HepG2 (cell line): ENCODE results near the gene ZNF575. TPM values are rescaled to one million over a fixed set of nuclear protein-coding genes. Genes with fewer than 3 reads are reported as not detected.

ENCODE experiments used
- ATAC-seq: fragments of 200-7000 bp; cut with Tn5 transposase; 3 replicates; pipeline ENCODE4 v1.9.1; 2020; ENCODE audit warnings: mild to moderate bottlenecking, moderate library complexity
- BruUV-seq: library from RNA; stranded (reverse); fragments of 400-500 nt; replicated peaks from 2 replicates; lab custom pipeline; 2021; lab: Mats Ljungman, UMichigan
- CTCF ChIA-PET: fragments of 300-600 bp; formaldehyde crosslinking; extraction: SDS; loops from one replicate; lab custom pipeline; 2021; ENCODE audit warnings: low total read pairs, inconsistent platforms, low intra/inter-chr PET ratio; lab: Yijun Ruan, JAX
- POLR2A ChIA-PET: fragments of 350-600 bp; sonication (Branson Sonifier 250); formaldehyde crosslinking; loops from one replicate; lab custom pipeline; 2020; ENCODE audit warnings: antibody characterized with exemption, inconsistent platforms; lab: Yijun Ruan, JAX
- DNase-seq: peaks from one replicate; pipeline ENCODE4 v3.0.0-alpha.2; 2015; ENCODE audit warnings: low spot score
- FAIRE-seq: peaks from 3 replicates; lab custom pipeline; 2011; peaks lifted over from hg19 to GRCh38; lab: Jason Lieb, UNC
- H2AFZ ChIP-seq: one replicate; pipeline ENCODE4 v1.6.1; 2011; ENCODE audit warnings: low read length, inconsistent platforms
- H3K27ac ChIP-seq: fragments of 300-600 bp; 3 replicates; pipeline ENCODE4 v1.8.0; 2011; ENCODE audit warnings: mixed run types, mild to moderate bottlenecking, mixed read lengths, low read length, inconsistent platforms; ENCODE audit not compliant: insufficient read depth; ENCODE audit errors: extremely low read length
- H3K27me3 ChIP-seq, 2 experiments: fragments of 200-600 bp in 1 of 2; 2 replicates in 1 of 2; 3 replicates in 1 of 2; pipeline versions ENCODE4 v1.6.0 to v1.8.0; 2011; ENCODE audit warnings: low read length in 2 of 2, mild to moderate bottlenecking in 2 of 2, moderate library complexity in 2 of 2, inconsistent platforms in 1 of 2; ENCODE audit not compliant: insufficient read depth in 2 of 2, control insufficient read depth in 1 of 2
- H3K36me3 ChIP-seq, 2 experiments: fragments of 200-600 bp in 1 of 2; replicated peaks in 1 of 2; 2 replicates in 1 of 2; 3 replicates in 1 of 2; pipeline versions ENCODE4 v1.5.1 to v1.8.0; 2011; ENCODE audit warnings: low read length in 2 of 2, inconsistent platforms in 1 of 2; ENCODE audit not compliant: insufficient read depth in 2 of 2, control insufficient read depth in 1 of 2
- H3K4me1 ChIP-seq: 2 replicates; pipeline ENCODE4 v1.5.1; 2012; ENCODE audit warnings: low read length, inconsistent platforms; ENCODE audit not compliant: insufficient read depth
- H3K4me2 ChIP-seq: 2 replicates; pipeline ENCODE4 v1.6.0; 2011; ENCODE audit warnings: low read depth, low read length, inconsistent platforms
- H3K4me3 ChIP-seq, 3 experiments: fragments of 200-600 bp in 1 of 3; sonication (generic), shearing (Covaris generic) in 1 of 3; replicated peaks in 1 of 3; 2 replicates each; pipeline ENCODE4 v1.5.1; 2011 to 2016; ENCODE audit warnings: low read length in 3 of 3, inconsistent platforms in 2 of 3, low read depth in 2 of 3, mild to moderate bottlenecking in 2 of 3, control low read depth in 1 of 3, mixed read lengths in 1 of 3; ENCODE audit not compliant: insufficient read depth in 1 of 3
- H3K79me2 ChIP-seq: one replicate; pipeline ENCODE4 v1.6.1; 2011; ENCODE audit warnings: low read length, inconsistent platforms; ENCODE audit not compliant: insufficient read depth
- H3K9ac ChIP-seq: 2 replicates; pipeline ENCODE4 v1.6.0; 2011; ENCODE audit warnings: mild to moderate bottlenecking, low read depth, low read length, inconsistent platforms; ENCODE audit not compliant: insufficient read depth
- H3K9me3 ChIP-seq: 2 replicates; pipeline ENCODE4 v1.5.1; 2012; ENCODE audit warnings: mild to moderate bottlenecking, low read length
- H4K20me1 ChIP-seq: 2 replicates; pipeline ENCODE4 v1.6.0; 2011; ENCODE audit warnings: inconsistent platforms, mild to moderate bottlenecking, low read length, moderate library complexity; ENCODE audit not compliant: insufficient read depth
- ARNTL ChIP-seq: sonication (generic); formaldehyde crosslinking; IDR thresholded peaks from 2 replicates; pipeline ENCODE4 v1.4.0; 2020; ENCODE audit warnings: mild to moderate bottlenecking, missing genetic modification reagents
- GATAD2A ChIP-seq: IDR thresholded peaks from 2 replicates; pipeline ENCODE4 v1.6.1; 2016
- ISX ChIP-seq: sonication (generic); formaldehyde crosslinking; conservative IDR thresholded peaks from 2 replicates; pipeline ENCODE4 v1.5.0; 2020; ENCODE audit warnings: missing genetic modification reagents
- NFE2L2 ChIP-seq: fragments of 150-350 bp; IDR thresholded peaks from 2 replicates; pipeline ENCODE4 v1.6.1; 2014; ENCODE audit warnings: low read length
- SIX1 ChIP-seq: sonication (generic); formaldehyde crosslinking; IDR thresholded peaks from 2 replicates; pipeline ENCODE4 v1.4.0; 2020; ENCODE audit warnings: missing genetic modification reagents, borderline replicate concordance
- ZBTB20 ChIP-seq: sonication (generic); formaldehyde crosslinking; IDR thresholded peaks from 2 replicates; pipeline ENCODE4 v1.8.1; 2023; ENCODE audit warnings: missing genetic modification reagents, low read depth, mild to moderate bottlenecking, borderline replicate concordance
- ZFP37 ChIP-seq: sonication (generic); formaldehyde crosslinking; IDR thresholded peaks from 2 replicates; pipeline ENCODE4 v1.4.0; 2020; ENCODE audit warnings: missing genetic modification reagents, borderline replicate concordance
- ZNF296 ChIP-seq: sonication (generic); formaldehyde crosslinking; conservative IDR thresholded peaks from 2 replicates; pipeline ENCODE4 v1.5.0; 2020; ENCODE audit warnings: mild to moderate bottlenecking, missing genetic modification reagents
- ZNF34 ChIP-seq: sonication (generic); formaldehyde crosslinking; IDR thresholded peaks from 2 replicates; pipeline ENCODE4 v1.4.0; 2020; ENCODE audit warnings: mild to moderate bottlenecking, missing genetic modification reagents, borderline replicate concordance
- ZNF354B ChIP-seq: sonication (generic); formaldehyde crosslinking; IDR thresholded peaks from 2 replicates; pipeline ENCODE4 v1.8.0; 2022; ENCODE audit warnings: mild to moderate bottlenecking, missing genetic modification reagents
- ZNF569 ChIP-seq: sonication (generic); formaldehyde crosslinking; IDR thresholded peaks from 2 replicates; pipeline ENCODE4 v1.5.0; 2020; ENCODE audit warnings: mild to moderate bottlenecking, missing genetic modification reagents, moderate library complexity, borderline replicate concordance
- ZNF792 ChIP-seq: IDR thresholded peaks from 2 replicates; pipeline ENCODE4 v1.6.1; 2016
- WGBS: methylation state at CpG from one replicate; pipeline ENCODE4 v1.1.6; 2017; ENCODE audit warnings: low lambda C conversion rate; 5-methylcytosine and 5-hydroxymethylcytosine counted together
- in situ Hi-C: cut with HindIII; loops from 2 replicates; pipeline ENCODE4 v1.10.0; 2017; ENCODE audit warnings: low pct_unique_long_range_greater_than_20kb; ENCODE audit not compliant: extremely low pct_ligation_motif_present
- intact Hi-C: fragments of 100-400 bp; cut with micrococcal nuclease; formaldehyde crosslinking; loops from one replicate; pipeline ENCODE4 v1.10.0; 2022; ENCODE audit not compliant: unreplicated experiment
- polyA plus RNA-seq, 8 experiments: library from polyadenylated mRNA; depleted of rRNA in 3 of 8; stranded (reverse) in 7 of 8; unstranded in 1 of 8; fragments of >200 nt; fragmentation: Illumina TruSeq in 4 of 8; extraction: Trizol in 4 of 8; gene quantifications; 2 replicates each; pipeline versions ENCODE4 v1.2.1 to v1.2.3, GENCODE V29; 2011 to 2016; ENCODE audit warnings: low read depth in 4 of 8, missing spikeins in 1 of 8, mixed read lengths in 1 of 8; ENCODE audit not compliant: insufficient read depth in 1 of 8
- total RNA-seq, 5 experiments: library from RNA; depleted of rRNA; stranded (reverse); fragments of >200 nt; fragmentation: Illumina TruSeq; extraction: Trizol; gene quantifications; 2 replicates each; pipeline ENCODE4 v1.2.3, GENCODE V29; 2016; ENCODE audit warnings: low read depth in 1 of 5
- TF ChIP-seq, protein P1 (sequence below): sonication (generic); formaldehyde crosslinking; IDR thresholded peaks from 2 replicates; pipeline ENCODE4 v1.5.1; 2020; ENCODE audit warnings: mild to moderate bottlenecking, missing genetic modification reagents, moderate library complexity
- TF ChIP-seq, protein P2 (sequence below): sonication (generic); formaldehyde crosslinking; IDR thresholded peaks from 2 replicates; pipeline ENCODE4 v1.4.0; 2020; ENCODE audit warnings: missing genetic modification reagents; ENCODE audit errors: not compliant biosample characterization
- TF ChIP-seq, protein P3 (sequence below): IDR thresholded peaks from 2 replicates; pipeline ENCODE4 v1.6.1; 2016

Gene ZNF575
- total and polyA plus RNA-seq, 2 of the 13 experiments (the other 11 are each of a cell fraction or from before 2014, with no cell fraction given): 0.17 to 0.27 TPM

DNA sequence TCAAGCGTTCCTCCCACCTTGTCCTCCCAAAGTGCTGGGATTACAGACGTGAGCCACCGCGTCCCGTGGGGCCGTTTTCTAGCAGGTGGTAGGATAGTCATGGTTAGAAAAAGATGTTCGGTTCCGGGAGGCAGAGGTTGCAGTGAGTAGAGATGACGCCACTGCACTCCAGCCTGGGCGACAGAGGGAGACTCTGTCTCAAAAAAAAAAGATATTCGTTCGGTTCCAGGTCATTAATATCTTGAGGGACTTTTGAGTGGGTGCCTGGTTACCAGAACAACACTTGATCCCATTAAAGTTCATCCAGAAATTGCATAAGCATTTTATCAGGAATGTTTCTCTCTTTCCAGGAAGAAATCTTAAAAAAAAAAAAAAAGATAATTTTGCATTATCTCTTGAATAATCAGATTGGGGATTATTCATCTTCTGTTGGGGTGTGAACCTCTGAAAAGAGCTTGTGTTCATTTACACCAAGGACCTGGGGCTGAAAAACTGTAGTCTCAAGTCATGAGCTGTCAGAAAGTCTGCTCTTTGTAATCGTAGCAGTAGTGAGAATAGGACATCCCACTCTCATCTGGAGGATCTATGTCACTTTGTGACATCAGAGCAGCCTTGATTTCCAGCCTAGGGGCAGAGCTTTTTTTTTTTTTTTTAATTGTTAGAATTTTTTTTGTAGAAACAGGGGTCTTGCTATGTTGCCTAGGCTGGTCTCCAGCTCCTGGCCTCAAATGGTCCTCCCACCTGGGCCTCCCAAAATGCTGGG is 4.9 kb upstream of the ZNF575 start:
- H3K9me3 ChIP-seq: no peaks in the 10 kb centered on the region
- in situ Hi-C loops (no loop called here), intact Hi-C loops (loop anchor here (10.0 kb wide), 1 partner anchor 67 kb away; the partner anchor contains the start of genes IRGQ and ZNF576)
- no peak overlapping the region for H3K27ac ChIP-seq
- WGBS: 78% methylated on average over 13 of the region's 13 CpGs
- TF ChIP-seq ZNF569 (CRISPR knock-in tag) (no peak), GATAD2A (no peak), ZNF296 (no peak), ARNTL (CRISPR knock-in tag) (no peak), NFE2L2 (no peak), ZBTB20 (CRISPR knock-in tag) (no peak), ISX (CRISPR knock-in tag) (no peak), ZNF34 (CRISPR knock-in tag) (no peak), ZFP37 (CRISPR knock-in tag) (no peak), SIX1 (CRISPR knock-in tag) (no peak), ZNF792 (CRISPR knock-in tag) (no peak), ZNF354B (no peak)
- TF ChIP-seq, protein P1, sequence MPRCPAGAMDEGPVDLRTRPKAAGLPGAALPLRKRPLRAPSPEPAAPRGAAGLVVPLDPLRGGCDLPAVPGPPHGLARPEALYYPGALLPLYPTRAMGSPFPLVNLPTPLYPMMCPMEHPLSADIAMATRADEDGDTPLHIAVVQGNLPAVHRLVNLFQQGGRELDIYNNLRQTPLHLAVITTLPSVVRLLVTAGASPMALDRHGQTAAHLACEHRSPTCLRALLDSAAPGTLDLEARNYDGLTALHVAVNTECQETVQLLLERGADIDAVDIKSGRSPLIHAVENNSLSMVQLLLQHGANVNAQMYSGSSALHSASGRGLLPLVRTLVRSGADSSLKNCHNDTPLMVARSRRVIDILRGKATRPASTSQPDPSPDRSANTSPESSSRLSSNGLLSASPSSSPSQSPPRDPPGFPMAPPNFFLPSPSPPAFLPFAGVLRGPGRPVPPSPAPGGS (CRISPR knock-in tag): no peak
- TF ChIP-seq, protein P2, sequence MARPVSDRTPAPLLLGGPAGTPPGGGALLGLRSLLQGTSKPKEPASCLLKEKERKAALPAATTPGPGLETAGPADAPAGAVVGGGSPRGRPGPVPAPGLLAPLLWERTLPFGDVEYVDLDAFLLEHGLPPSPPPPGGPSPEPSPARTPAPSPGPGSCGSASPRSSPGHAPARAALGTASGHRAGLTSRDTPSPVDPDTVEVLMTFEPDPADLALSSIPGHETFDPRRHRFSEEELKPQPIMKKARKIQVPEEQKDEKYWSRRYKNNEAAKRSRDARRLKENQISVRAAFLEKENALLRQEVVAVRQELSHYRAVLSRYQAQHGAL (CRISPR knock-in tag): no peak
- TF ChIP-seq, protein P3, sequence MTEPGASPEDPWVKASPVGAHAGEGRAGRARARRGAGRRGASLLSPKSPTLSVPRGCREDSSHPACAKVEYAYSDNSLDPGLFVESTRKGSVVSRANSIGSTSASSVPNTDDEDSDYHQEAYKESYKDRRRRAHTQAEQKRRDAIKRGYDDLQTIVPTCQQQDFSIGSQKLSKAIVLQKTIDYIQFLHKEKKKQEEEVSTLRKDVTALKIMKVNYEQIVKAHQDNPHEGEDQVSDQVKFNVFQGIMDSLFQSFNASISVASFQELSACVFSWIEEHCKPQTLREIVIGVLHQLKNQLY (CRISPR knock-in tag): no peak
- H3K4me1 ChIP-seq: peaks cover 17% of the 10 kb centered on the region
- no peaks in the 10 kb centered on the region; a peak in 1 of 5 replicates for H3K27me3 ChIP-seq
- ATAC-seq (no peak), DNase-seq (no peak), FAIRE-seq (no peak)
- no TSS peak for BruUV-seq
- no peaks in the 10 kb centered on the region for H4K20me1 ChIP-seq
- no peak overlapping the region for H3K9ac ChIP-seq
- no peaks in the 10 kb centered on the region for H3K36me3 ChIP-seq
- no peak overlapping the region for H3K4me3 ChIP-seq
- POLR2A ChIA-PET: no interaction called here
- H3K79me2 ChIP-seq: peaks cover 13% of the 10 kb centered on the region
- H2AFZ ChIP-seq: no peak overlapping the region
- CTCF ChIA-PET: no interaction called here
- H3K4me2 ChIP-seq: no peak overlapping the region
